Neural crest cell (in vitro differentiated cells): ENCODE measurements around the gene TCEA3. TPM values are rescaled to one million over a fixed set of nuclear protein-coding genes. Genes with fewer than 3 reads are reported as not detected.
A peak's percentile ranks its signal among the peaks of the same experiment; 100 is the strongest.

Experiments
- DNase-seq: peaks from one replicate; pipeline ENCODE4 v3.0.0; 2021; ENCODE audit warnings: low read depth, mixed read lengths, low spot score
- H3K27ac Mint-ChIP-seq: one replicate; pipeline ENCODE4 v1.8.0; 2021; ENCODE audit warnings: mild to moderate bottlenecking, mixed read lengths; ENCODE audit not compliant: unreplicated experiment
- H3K27me3 Mint-ChIP-seq: 2 replicates; pipeline ENCODE4 v1.8.0; 2021; ENCODE audit warnings: low read depth, mild to moderate bottlenecking, mixed read lengths
- H3K36me3 Mint-ChIP-seq: 2 replicates; pipeline ENCODE4 v1.8.0; 2021; ENCODE audit warnings: low read depth, mild to moderate bottlenecking, mixed read lengths
- H3K4me1 Mint-ChIP-seq: 2 replicates; pipeline ENCODE4 v1.8.0; 2021; ENCODE audit warnings: mixed read lengths
- H3K4me3 Mint-ChIP-seq: one replicate; pipeline ENCODE4 v1.8.0; 2021; ENCODE audit warnings: mild to moderate bottlenecking, mixed read lengths
- H3K9me3 Mint-ChIP-seq: 2 replicates; pipeline ENCODE4 v1.8.0; 2021; ENCODE audit warnings: mixed read lengths
- total RNA-seq: library from RNA; stranded (reverse); gene quantifications from 2 replicates; pipeline ENCODE4 v1.2.1, GENCODE V29; 2021
- TF ChIP-seq, protein P1 (sequence below): fragments of 200-600 bp; sonication (generic); conservative IDR thresholded peaks from 2 replicates; pipeline ENCODE4 v1.5.0; 2021; ENCODE audit warnings: antibody characterized with exemption, mild to moderate bottlenecking

Gene TCEA3
- total RNA-seq, 1 donor from 2014 or later, result 1.5 TPM

DNA sequence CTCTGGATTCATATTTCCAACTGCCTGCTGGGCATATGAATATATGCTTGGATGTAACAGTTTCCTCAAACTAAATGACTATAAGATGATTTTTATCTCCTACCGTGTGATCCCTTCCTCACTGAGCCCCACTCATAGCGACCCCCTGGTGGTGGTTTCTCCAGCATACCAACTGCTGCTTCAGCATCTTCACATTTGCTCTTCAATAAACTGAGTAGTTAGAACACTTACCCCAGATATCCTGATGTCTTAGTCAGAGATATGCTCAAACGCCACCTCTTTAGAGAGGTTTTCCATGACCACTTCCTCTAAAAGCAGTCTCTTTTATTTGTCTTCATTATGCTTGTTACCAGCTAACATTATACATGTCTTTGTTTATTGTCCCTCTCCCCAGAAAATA lies 70.3 kb downstream of the TCEA3 start:
- peaks cover 14% of the 10 kb centered on the region for H3K36me3 Mint-ChIP-seq
- DNase-seq, result no peak
- H3K27me3 Mint-ChIP-seq, result no peaks in the 10 kb centered on the region
- H3K9me3 Mint-ChIP-seq, result peaks cover 5% of the 10 kb centered on the region
- no peak overlapping the region for H3K4me3 Mint-ChIP-seq
- peaks cover 24% of the 10 kb centered on the region for H3K4me1 Mint-ChIP-seq
- TF ChIP-seq, protein P1, sequence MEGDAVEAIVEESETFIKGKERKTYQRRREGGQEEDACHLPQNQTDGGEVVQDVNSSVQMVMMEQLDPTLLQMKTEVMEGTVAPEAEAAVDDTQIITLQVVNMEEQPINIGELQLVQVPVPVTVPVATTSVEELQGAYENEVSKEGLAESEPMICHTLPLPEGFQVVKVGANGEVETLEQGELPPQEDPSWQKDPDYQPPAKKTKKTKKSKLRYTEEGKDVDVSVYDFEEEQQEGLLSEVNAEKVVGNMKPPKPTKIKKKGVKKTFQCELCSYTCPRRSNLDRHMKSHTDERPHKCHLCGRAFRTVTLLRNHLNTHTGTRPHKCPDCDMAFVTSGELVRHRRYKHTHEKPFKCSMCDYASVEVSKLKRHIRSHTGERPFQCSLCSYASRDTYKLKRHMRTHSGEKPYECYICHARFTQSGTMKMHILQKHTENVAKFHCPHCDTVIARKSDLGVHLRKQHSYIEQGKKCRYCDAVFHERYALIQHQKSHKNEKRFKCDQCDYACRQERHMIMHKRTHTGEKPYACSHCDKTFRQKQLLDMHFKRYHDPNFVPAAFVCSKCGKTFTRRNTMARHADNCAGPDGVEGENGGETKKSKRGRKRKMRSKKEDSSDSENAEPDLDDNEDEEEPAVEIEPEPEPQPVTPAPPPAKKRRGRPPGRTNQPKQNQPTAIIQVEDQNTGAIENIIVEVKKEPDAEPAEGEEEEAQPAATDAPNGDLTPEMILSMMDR, result no peak
- H3K27ac Mint-ChIP-seq, result no peak overlapping the region

DNA sequence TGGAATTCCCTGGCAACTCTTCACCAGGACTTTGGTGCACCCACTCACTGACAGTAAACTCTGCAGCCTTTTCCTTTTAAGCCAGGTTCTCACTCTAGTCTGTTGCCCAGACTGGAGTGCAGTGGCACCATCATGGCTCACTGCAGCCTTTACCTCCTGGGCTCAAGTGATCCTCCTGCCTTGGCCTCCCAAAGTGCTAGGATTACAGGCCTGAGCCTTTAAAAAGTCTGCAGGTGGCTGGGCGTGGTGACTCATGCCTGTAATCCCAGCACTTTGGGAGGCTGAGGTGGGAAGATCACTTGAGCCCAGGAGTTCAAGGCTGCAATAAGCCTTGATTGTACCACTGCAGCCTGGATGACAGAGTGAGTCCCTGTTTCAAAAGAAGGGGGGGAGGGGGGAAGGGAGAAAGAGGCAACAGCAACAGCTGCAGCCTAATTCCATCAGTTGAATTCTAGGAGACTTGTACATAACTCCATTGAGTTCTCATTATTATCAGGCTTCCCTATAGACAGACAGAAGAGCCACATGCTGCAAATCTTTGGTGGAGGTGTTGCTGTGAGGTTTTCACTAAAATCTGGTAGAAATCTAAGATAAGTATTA lies 72.4 kb downstream of the TCEA3 start:
- TF ChIP-seq, protein P1, result no peak
- Mint-ChIP-seq H3K27ac (no peak overlapping the region), H3K27me3 (no peaks in the 10 kb centered on the region)

DNA sequence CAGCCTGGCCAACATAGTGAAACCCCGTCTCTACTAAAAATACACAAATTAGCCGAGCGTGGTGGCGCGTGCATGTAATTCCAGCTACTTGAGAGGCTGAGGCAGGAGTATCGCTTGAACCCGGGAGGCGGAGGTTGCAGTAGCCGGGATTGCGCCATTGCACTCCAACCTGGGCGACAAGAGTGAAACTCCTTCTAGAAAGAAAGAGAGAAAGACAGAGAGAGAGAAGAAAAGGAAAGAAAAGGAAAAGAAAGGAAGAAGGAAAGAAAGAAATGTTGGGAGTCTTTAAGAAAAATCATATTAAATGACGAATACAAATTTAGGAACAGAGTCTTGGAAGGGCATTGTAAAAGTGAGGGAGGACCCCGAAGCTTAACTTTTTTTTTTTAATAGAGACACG lies 78.6 kb downstream of the TCEA3 start:
- Mint-ChIP-seq H3K4me1 (peaks cover 30% of the 10 kb centered on the region), H3K9me3 (no peaks in the 10 kb centered on the region), H3K4me3 (peak overlapping the region; percentile 55), H3K36me3 (peaks cover 3% of the 10 kb centered on the region), H3K27ac (no peak overlapping the region), H3K27me3 (no peaks in the 10 kb centered on the region)
- DNase-seq, result no peak
- TF ChIP-seq, protein P1, result no peak

More for the DNA sequence above, 72.4 kb downstream of the TCEA3 start:
- Mint-ChIP-seq H3K36me3 (peaks cover 6% of the 10 kb centered on the region), H3K9me3 (no peaks in the 10 kb centered on the region), H3K4me1 (peaks cover 22% of the 10 kb centered on the region), H3K4me3 (no peak overlapping the region)
- no peak for DNase-seq

DNA sequence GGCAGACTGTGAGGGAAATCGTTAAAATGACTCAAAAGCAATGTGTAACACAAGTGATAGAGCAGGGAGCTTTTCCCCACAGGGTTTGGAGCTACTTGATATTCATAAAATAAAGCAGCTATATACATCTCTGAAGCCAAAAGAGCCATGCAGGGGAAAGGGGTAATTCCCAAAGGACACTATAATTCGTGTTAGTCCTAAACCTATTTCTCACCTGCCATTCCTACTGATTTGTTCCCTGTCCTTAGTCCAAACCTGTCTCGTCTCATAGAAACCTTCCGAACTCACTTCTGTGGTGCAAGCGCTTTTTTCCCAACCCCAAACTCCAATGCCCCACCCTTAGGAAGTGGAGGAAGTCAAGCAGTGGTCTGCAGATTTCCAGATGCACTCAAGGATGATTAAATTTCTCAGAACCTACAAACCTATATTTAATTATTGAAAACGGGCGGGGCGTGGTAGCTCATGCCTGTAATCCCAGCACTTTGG lies 79.5 kb downstream of the TCEA3 start:
- DNase-seq, result no peak
- peak overlapping the region; percentile 89 for H3K4me3 Mint-ChIP-seq
- peaks cover 3% of the 10 kb centered on the region for H3K36me3 Mint-ChIP-seq
- H3K4me1 Mint-ChIP-seq, result peaks cover 39% of the 10 kb centered on the region
- peak overlapping the region; percentile 98 for H3K27ac Mint-ChIP-seq
- no peaks in the 10 kb centered on the region for H3K9me3 Mint-ChIP-seq
- no peaks in the 10 kb centered on the region for H3K27me3 Mint-ChIP-seq
- TF ChIP-seq, protein P1, result no peak

DNA sequence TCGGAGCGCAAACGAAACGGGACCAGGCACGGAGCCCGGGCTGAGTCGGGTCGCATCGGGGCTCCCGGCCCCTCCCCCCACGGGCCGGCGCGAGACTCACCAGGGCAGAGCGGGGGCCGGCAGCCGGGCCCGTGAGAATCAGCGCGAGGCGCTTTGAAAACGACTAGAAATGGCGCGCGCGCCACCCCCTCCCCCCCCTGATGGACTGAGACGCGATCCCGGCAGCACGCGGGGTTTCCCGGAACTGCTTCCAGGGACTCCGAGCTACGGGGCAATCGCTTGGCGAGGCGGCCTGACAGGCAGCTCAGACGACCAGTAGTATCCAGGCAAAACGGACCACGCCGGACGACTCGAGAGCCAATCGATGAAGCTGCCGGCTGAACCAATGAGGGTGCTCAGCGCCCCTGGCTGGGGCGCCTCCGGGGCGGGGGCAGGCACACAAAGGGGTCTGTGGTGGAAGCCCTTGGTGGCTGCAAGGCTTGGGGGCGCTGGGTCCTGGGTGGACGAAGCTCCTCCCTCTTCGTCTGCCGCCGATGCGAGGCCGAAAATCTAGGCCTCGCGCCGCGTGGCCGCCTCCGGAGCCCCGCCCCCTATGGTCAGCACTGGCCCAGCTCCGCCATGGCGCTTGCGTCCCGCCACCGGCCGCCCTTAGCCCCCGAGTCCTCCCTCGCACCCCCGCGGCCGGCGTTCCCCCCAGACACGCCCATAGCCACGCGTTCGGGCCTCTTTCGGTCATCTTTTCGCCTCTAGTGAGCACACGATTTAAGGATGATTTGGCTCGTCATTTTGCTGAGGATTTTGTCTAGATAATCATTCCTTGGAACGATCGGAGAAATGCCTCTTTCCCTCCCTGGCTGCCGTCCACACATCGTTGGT lies 80.2 kb downstream of the TCEA3 start, which contains the start of gene HNRNPR:
HNRNPR (minus strand) TSS at position 174 of the 876 bp plus-strand sequence. CDS start 3,276 bp downstream, outside the sequence.
- peaks cover 46% of the 10 kb centered on the region for H3K4me1 Mint-ChIP-seq
- TF ChIP-seq, protein P1, result peak; percentile 16
- H3K4me3 Mint-ChIP-seq, result peak within 1 kb of the TSS; percentile 90
- H3K27ac Mint-ChIP-seq, result peak within 1 kb of the TSS; percentile 98
- H3K36me3 Mint-ChIP-seq, result peaks cover 7% of the 10 kb centered on the region
- H3K27me3 Mint-ChIP-seq, result no peaks in the 10 kb centered on the region
- no peaks in the 10 kb centered on the region for H3K9me3 Mint-ChIP-seq
- peak; percentile 99 for DNase-seq
